Urothelium cell line (cell line): ENCODE results near the gene ICAM5.
"Not testable (repeated sequence)": the region's sequence is repeated elsewhere in the genome, so short reads cannot be mapped to it uniquely, and the experiment has no call there.

Source experiments
- DNase-seq: peaks from one replicate; pipeline ENCODE4 v3.0.0; 2011; ENCODE audit warnings: low spot score, mixed read lengths
- FAIRE-seq: peaks from 2 replicates; lab custom pipeline; 2011; peaks lifted over from hg19 to GRCh38; lab: Jason Lieb, UNC

The ICAM5 gene

GRCh38 chr19:10336725-10337124 is 47.0 kb downstream of the ICAM5 start:
- DNase-seq, FAIRE-seq: not testable (repeated sequence)

- FAIRE-seq (no peak), DNase-seq (no peak)
Observed at GRCh38 chr19:10338940-10339339, 49.2 kb downstream of the ICAM5 start.

DNA sequence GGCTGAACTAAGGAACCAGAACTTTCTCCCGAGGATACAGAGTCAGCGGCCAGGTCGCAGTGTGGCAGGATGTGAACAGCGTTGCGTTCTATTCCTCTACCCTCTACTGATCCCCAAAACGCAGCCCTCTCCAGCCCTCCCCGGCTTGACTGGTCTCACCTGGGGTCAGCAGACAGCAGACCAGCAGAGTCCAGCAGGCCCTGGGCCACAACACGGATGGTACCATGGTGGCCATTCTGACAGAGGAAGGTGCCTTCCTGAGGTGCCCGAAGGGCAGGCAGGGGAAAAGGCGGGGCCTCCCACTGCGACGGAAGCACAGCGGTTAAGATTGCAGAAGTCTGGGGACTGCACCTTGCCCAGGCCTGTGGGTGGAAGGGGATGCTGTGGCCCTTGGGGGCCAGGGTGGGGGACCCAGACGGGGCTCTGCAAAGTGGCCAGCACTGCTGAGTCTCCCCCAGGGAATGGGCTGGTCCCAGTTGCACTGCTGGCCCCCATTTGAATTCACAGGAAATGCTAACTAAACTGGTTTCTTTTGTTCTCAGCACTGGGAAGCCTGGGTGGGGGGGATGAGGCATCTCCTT is 49.7 kb downstream of the ICAM5 start, which contains the start of gene ICAM3:
ICAM3 (minus strand) TSS at position 245 of the 581 bp plus-strand sequence; CDS start at position 235, 10 bp downstream.
- DNase-seq (no peak), FAIRE-seq (no peak)

GRCh38 chr19:10339977-10340376 is 50.2 kb downstream of the ICAM5 start:
- FAIRE-seq: no peak
- no peak for DNase-seq

GRCh38 chr19:10343495-10343894 is 53.7 kb downstream of the ICAM5 start:
- FAIRE-seq (no peak), DNase-seq (no peak)

DNA sequence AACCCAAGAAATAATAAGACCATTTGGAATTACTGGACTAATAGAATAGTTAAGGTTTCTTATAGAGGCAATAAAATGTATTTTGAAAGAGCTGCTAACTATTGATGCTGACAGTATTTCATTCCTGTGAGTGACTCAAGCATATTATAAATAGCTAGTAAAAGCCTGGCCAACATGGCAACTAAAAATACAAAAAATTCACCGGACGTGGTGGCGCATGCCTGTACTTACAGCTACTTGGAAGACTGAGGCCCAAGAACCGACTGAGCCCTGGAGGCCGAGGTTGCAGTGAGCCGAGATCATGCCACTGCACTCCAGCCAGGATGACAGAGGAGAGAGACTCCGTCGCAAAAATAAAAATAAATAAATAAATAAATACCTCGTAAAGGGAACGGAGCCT is 55.0 kb downstream of the ICAM5 start:
- FAIRE-seq: no peak
- DNase-seq: no peak
